ENCODE data around the gene UGP2. TPM values are rescaled to one million over a fixed set of nuclear protein-coding genes. Genes with fewer than 3 reads are reported as not detected.

Gene UGP2
- total and polyA plus RNA-seq, 2 of the 8 experiments (the other 6 are each of a cell fraction or from before 2014, with no cell fraction given) = 278 to 956 TPM

DNA sequence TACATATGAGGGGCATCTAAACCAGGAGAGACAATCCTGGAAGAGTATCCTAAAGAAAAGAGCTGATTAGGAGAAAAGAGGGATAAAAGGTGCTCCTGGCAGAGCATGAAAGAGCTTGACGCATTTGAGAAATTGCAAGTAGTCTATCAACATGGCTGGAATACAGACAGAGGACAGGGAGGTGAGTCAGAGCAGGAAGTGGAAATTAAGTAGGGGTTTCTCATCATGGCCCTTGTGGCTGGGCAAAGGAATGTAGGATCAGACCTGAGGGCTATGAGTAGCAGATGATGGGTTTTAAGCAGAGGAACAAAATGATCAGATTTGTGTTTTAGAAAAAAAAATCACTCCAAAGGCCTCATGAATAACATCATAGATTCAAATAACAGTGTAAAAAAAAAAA is 49.2 kb upstream of the UGP2 start:
- no peak overlapping the region for H3K14ac ChIP-seq (ENCODE audit: insufficient read length)
- H3K23me2 ChIP-seq (ENCODE audit: low read depth, low read length) = no peaks in the 10 kb centered on the region
- no peaks in the 10 kb centered on the region for H3K9me3 ChIP-seq (ENCODE audit: insufficient read depth in 2 of 2, low read depth in 1 of 2, low read length in 1 of 2)
- H3K4me2 ChIP-seq (ENCODE audit: insufficient read depth in 1 of 2, low read depth in 2 of 2, low read length in 2 of 2) = no peak overlapping the region
- H4K20me1 ChIP-seq (replicated peaks in 1 of 2; ENCODE audit: control insufficient read depth in 1 of 2, insufficient read depth in 2 of 2, low read length in 2 of 2) = no peaks in the 10 kb centered on the region
- H3K56ac ChIP-seq (replicated peaks; ENCODE audit: insufficient read length, low read depth, low read length) = no peak overlapping the region
- DNase-seq (ENCODE audit: low read depth in 1 of 2, low spot score in 2 of 2) = no peak
- H2AFZ ChIP-seq (ENCODE audit: low read length) = no peak overlapping the region
- H3K23ac ChIP-seq (ENCODE audit: insufficient read length) = no peak overlapping the region
- H3K79me2 ChIP-seq (ENCODE audit: control insufficient read depth in 1 of 2, insufficient read depth in 2 of 2, low read length in 2 of 2) = no peaks in the 10 kb centered on the region
- no peak overlapping the region for H3K4ac ChIP-seq (replicated peaks; ENCODE audit: insufficient read length, low read depth, low read length)
- no peak overlapping the region for H3K27ac ChIP-seq (ENCODE audit: low read depth, low read length)
- H3K4me1 ChIP-seq (replicated peaks in 1 of 4; ENCODE audit: control insufficient read depth in 3 of 4, insufficient read depth in 4 of 4, low read length in 3 of 4) = peaks cover 0 to 6% (median 4%) of the 10 kb centered on the region in 4 experiments; a peak in 3 of 7 replicates
- H4K8ac ChIP-seq (ENCODE audit: extremely low read depth, insufficient read depth, low read length) = no peak overlapping the region
- H3K4me3 ChIP-seq (ENCODE audit: extremely low read depth in 1 of 4, insufficient read depth in 2 of 4, low read depth in 3 of 4, low read length in 4 of 4) = no peak overlapping the region
- 91% methylated on average over 1 of the region's 1 CpG; no CpG with 5 or more reads in 1 of the 2 experiments for WGBS, 2 experiments (ENCODE audit: extremely low coverage in 1 of 2, insufficient coverage in 1 of 2, insufficient read length in 1 of 2, insufficient replicate concordance in 2 of 2, low coverage in 1 of 2, low lambda C conversion rate in 2 of 2, missing lambda C conversion rate in 1 of 2)
- TF ChIP-seq SAP30 (IDR thresholded peaks at IDR 0.05; ENCODE audit: insufficient read depth, insufficient replicate concordance, low read length) = no peak
- no peak for TF ChIP-seq TEAD4 (IDR thresholded peaks at IDR 0.05; ENCODE audit: low read depth, low read length)
- TF ChIP-seq CTBP2 (IDR thresholded peaks at IDR 0.05; ENCODE audit: borderline replicate concordance, insufficient read depth, insufficient read length, low read length) = no peak
- TF ChIP-seq RNF2 (IDR thresholded peaks at IDR 0.05; ENCODE audit: borderline replicate concordance, low read depth, low read length, missing control alignments, poor library complexity, severe bottlenecking) = no peak
- TF ChIP-seq BRCA1 (IDR thresholded peaks at IDR 0.05; ENCODE audit: low read depth, low read length) = no peak
- no peak for TF ChIP-seq ZNF274 (IDR thresholded peaks at IDR 0.05; ENCODE audit: borderline replicate concordance, extremely low read depth, low read length)
- TF ChIP-seq ATF3 (IDR thresholded peaks at IDR 0.05; ENCODE audit: insufficient read depth, low read depth, low read length) = no peak
- H2BK15ac ChIP-seq (ENCODE audit: low read length) = no peak overlapping the region
- no peaks in the 10 kb centered on the region for H3K79me1 ChIP-seq (ENCODE audit: low read depth, low read length)
- H3K18ac ChIP-seq (ENCODE audit: extremely low read depth, low read length) = no peak overlapping the region
- ChIA-PET CTCF (ENCODE audit: partially characterized antibody) (interaction anchor here (1.0 kb wide), 1 partner anchor 93 kb away, joined by 3 read pairs; no protein-coding TSS in a partner anchor), POLR2A (ENCODE audit: partially characterized antibody) (no interaction called here)
- FAIRE-seq = no peak
- H3K36me3 ChIP-seq (ENCODE audit: control insufficient read depth in 2 of 4, insufficient read depth in 4 of 4, low read length in 3 of 4) = no peaks in the 10 kb centered on the region
- no peak overlapping the region for H2AK5ac ChIP-seq (ENCODE audit: low read depth, low read length)
- no peak overlapping the region for H4K5ac ChIP-seq (ENCODE audit: insufficient read length, low read depth, low read length)
- H4K91ac ChIP-seq (replicated peaks; ENCODE audit: insufficient read length, low read length) = no peak overlapping the region
- no peak overlapping the region for H3K9ac ChIP-seq (replicated peaks in 1 of 4; ENCODE audit: extremely low read depth in 1 of 4, low read depth in 3 of 4, low read length in 3 of 4)
- H2BK20ac ChIP-seq (ENCODE audit: low read length) = no peak overlapping the region
- no peak overlapping the region for H2BK5ac ChIP-seq (ENCODE audit: low read depth, low read length)
- no peak overlapping the region for H2BK120ac ChIP-seq (replicated peaks; ENCODE audit: low read depth, low read length)
- no peaks in the 10 kb centered on the region for H3K27me3 ChIP-seq (replicated peaks in 1 of 4; ENCODE audit: control insufficient read depth in 3 of 4, extremely low read depth in 1 of 4, insufficient read depth in 3 of 4, low read length in 3 of 4)
- H2BK12ac ChIP-seq (ENCODE audit: low read depth, low read length) = no peak overlapping the region

All from H1 (cell line).